Suprapubic skin (tissue), 4 donors: ENCODE results near the gene CDK5RAP2. TPM values are rescaled to one million over a fixed set of nuclear protein-coding genes. Genes with fewer than 3 reads are reported as not detected.

Experiments
- DNase-seq, 2 donors: peaks; one replicate each; pipeline ENCODE4 v3.0.0-alpha.2; 2019; ENCODE audit warnings: low spot score in 2 of 2
- H3K27ac ChIP-seq: fragments of 200-600 bp; sonication (generic); one replicate; pipeline ENCODE4 v1.5.1; 2019
- H3K27me3 ChIP-seq: fragments of 200-600 bp; sonication (generic); one replicate; pipeline ENCODE4 v1.5.1; 2019
- H3K36me3 ChIP-seq: fragments of 200-600 bp; sonication (generic); one replicate; pipeline ENCODE4 v1.5.1; 2019
- H3K4me1 ChIP-seq: fragments of 200-600 bp; sonication (generic); one replicate; pipeline ENCODE4 v1.5.1; 2019
- H3K4me3 ChIP-seq: fragments of 200-600 bp; sonication (generic); one replicate; pipeline ENCODE4 v1.5.1; 2019; ENCODE audit warnings: mild to moderate bottlenecking
- H3K9me3 ChIP-seq: fragments of 200-600 bp; sonication (generic); one replicate; pipeline ENCODE4 v1.5.1; 2019
- CTCF ChIP-seq, 2 donors: fragments of 200-600 bp in 1 of 2; fragments of 450-650 bp in 1 of 2; sonication (generic) in 1 of 2; IDR thresholded peaks; one replicate each; pipeline ENCODE4 v1.5.1; 2016 to 2019; ENCODE audit warnings: antibody characterized with exemption in 2 of 2, mild to moderate bottlenecking in 1 of 2, moderate library complexity in 1 of 2
- EP300 ChIP-seq: sonication (generic); formaldehyde crosslinking; IDR thresholded peaks from one replicate; pipeline ENCODE4 v1.6.1; 2017; ENCODE audit warnings: antibody characterized with exemption
- POLR2A ChIP-seq, 2 donors: fragments of 450-650 bp; IDR thresholded peaks; one replicate each; pipeline ENCODE4 v1.6.1; 2017; ENCODE audit warnings: antibody characterized with exemption in 2 of 2, mild to moderate bottlenecking in 2 of 2, moderate library complexity in 2 of 2
- POLR2AphosphoS5 ChIP-seq, 3 donors: sonication (generic); formaldehyde crosslinking; IDR thresholded peaks; one replicate each; pipeline ENCODE4 v1.6.1; 2017; ENCODE audit warnings: antibody characterized with exemption in 3 of 3
- WGBS: methylation state at CpG from one replicate; pipeline ENCODE4 v1.1.5; 2018; 5-methylcytosine and 5-hydroxymethylcytosine counted together
- total RNA-seq, 4 donors: library from RNA; depleted of rRNA; stranded (reverse); fragments of >200 nt; gene quantifications; one replicate each; pipeline ENCODE4 v1.1.0, GENCODE V29; 2016

CDK5RAP2 gene
- total RNA-seq, 4 donors from 2014 or later, result 60.1 to 105 (median 64.3) TPM

- Histone ChIP-seq H3K36me3 (peaks cover 49% of the 10 kb centered on the region), H3K4me3 (no peak overlapping the region), H3K27me3 (no peaks in the 10 kb centered on the region), H3K4me1 (peaks cover 12% of the 10 kb centered on the region), H3K27ac (no peak overlapping the region), H3K9me3 (no peaks in the 10 kb centered on the region)
- DNase-seq, result no peak
- TF ChIP-seq POLR2A (IDR thresholded peaks at IDR 0.05) (no peak), EP300 (no peak), POLR2AphosphoS5 (IDR thresholded peaks at IDR 0.05) (no peak)
- 84% methylated on average over 14 of the region's 14 CpGs for WGBS
Measured at GRCh38 chr9:120387257-120388002, 192.5 kb downstream of the CDK5RAP2 start.

- WGBS, result 64% methylated on average over 11 of the region's 11 CpGs
- H3K4me3 ChIP-seq, result no peak overlapping the region
- no peaks in the 10 kb centered on the region for H3K27me3 ChIP-seq
- peaks cover 12% of the 10 kb centered on the region for H3K4me1 ChIP-seq
- H3K36me3 ChIP-seq, result peaks cover 40% of the 10 kb centered on the region
- no peaks in the 10 kb centered on the region for H3K9me3 ChIP-seq
- no peak overlapping the region for H3K27ac ChIP-seq
- DNase-seq, result no peak
- TF ChIP-seq POLR2AphosphoS5 (IDR thresholded peaks at IDR 0.05) (no peak), CTCF (IDR thresholded peaks at IDR 0.05) (no peak), POLR2A (IDR thresholded peaks at IDR 0.05) (no peak), EP300 (no peak)
Measured at GRCh38 chr9:120386390-120387131, 193.4 kb downstream of the CDK5RAP2 start.

- no peaks in the 10 kb centered on the region for H3K9me3 ChIP-seq
- H3K4me1 ChIP-seq, result peaks cover 12% of the 10 kb centered on the region
- 85% methylated on average over 16 of the region's 16 CpGs for WGBS
- H3K36me3 ChIP-seq, result peaks cover 32% of the 10 kb centered on the region
- TF ChIP-seq EP300 (no peak), POLR2A (IDR thresholded peaks at IDR 0.05) (no peak), CTCF (IDR thresholded peaks at IDR 0.05) (no peak), POLR2AphosphoS5 (IDR thresholded peaks at IDR 0.05) (no peak)
- DNase-seq, result no peak
- no peak overlapping the region for H3K4me3 ChIP-seq
- H3K27ac ChIP-seq, result no peak overlapping the region
- H3K27me3 ChIP-seq, result no peaks in the 10 kb centered on the region
Measured at GRCh38 chr9:120385606-120386389, 194.2 kb downstream of the CDK5RAP2 start.

- TF ChIP-seq POLR2A (IDR thresholded peaks at IDR 0.05) (no peak), CTCF (IDR thresholded peaks at IDR 0.05) (no peak), POLR2AphosphoS5 (IDR thresholded peaks at IDR 0.05) (no peak), EP300 (no peak)
- 91% methylated on average over 4 of the region's 4 CpGs for WGBS
- Histone ChIP-seq H3K36me3 (peaks cover 23% of the 10 kb centered on the region), H3K4me3 (no peak overlapping the region), H3K9me3 (no peaks in the 10 kb centered on the region), H3K27me3 (no peaks in the 10 kb centered on the region), H3K4me1 (peaks cover 12% of the 10 kb centered on the region), H3K27ac (no peak overlapping the region)
- no peak for DNase-seq
Measured at GRCh38 chr9:120384925-120385272, 195.1 kb downstream of the CDK5RAP2 start.

GRCh38 chr9:120383999-120384924 is 195.7 kb downstream of the CDK5RAP2 start:
- Histone ChIP-seq H3K36me3 (peaks cover 17% of the 10 kb centered on the region), H3K4me3 (no peak overlapping the region), H3K27me3 (no peaks in the 10 kb centered on the region), H3K4me1 (peaks cover 12% of the 10 kb centered on the region), H3K27ac (no peak overlapping the region), H3K9me3 (peaks cover 2% of the 10 kb centered on the region)
- no peak for DNase-seq
- WGBS, result 65% methylated on average over 17 of the region's 24 CpGs
- TF ChIP-seq EP300 (no peak), POLR2A (IDR thresholded peaks at IDR 0.05) (no peak), CTCF (IDR thresholded peaks at IDR 0.05) (no peak), POLR2AphosphoS5 (IDR thresholded peaks at IDR 0.05) (no peak)
